HG03045 (cell line): ENCODE data around the gene PSPC1.

ENCODE experiments used
- ATAC-seq: cut with Tn5 transposase; IDR thresholded peaks from one replicate; pipeline ENCODE4 v1.9.1; 2021; ENCODE audit warnings: mild to moderate bottlenecking, moderate library complexity; ENCODE audit not compliant: unreplicated experiment

Gene PSPC1

GRCh38 chr13:19676168-19676567, 106.6 kb downstream of the PSPC1 start:
- no peak for ATAC-seq

GRCh38 chr13:19674898-19675297, 107.8 kb downstream of the PSPC1 start:
- ATAC-seq = no peak

- no peak for ATAC-seq
Measured at GRCh38 chr13:19673473-19674430, 109.0 kb downstream of the PSPC1 start.

- ATAC-seq = no peak
Measured at GRCh38 chr13:19672990-19673389, 109.8 kb downstream of the PSPC1 start.

- ATAC-seq = no peak
Measured at GRCh38 chr13:19670147-19670546, 112.6 kb downstream of the PSPC1 start.

DNA sequence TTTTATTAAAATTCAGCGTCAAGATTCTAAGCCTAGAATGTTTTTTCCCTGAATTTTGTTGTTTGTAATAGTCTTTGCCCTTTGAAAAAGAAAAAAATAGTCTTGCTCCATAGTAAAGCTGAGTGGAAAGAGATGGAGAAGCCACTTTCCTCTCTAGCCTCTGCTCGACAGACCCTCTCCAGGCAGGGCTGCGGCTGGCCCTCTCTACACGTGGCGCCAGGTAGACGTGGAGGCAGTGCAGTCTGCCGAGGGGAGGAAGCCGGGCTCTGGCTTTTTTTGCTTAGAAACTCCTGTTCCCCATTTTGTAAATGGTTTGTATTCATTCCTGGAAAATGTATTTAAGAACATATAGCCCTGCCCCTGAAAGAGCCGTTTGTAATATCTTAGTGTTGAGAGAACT, 114.0 kb downstream of the PSPC1 start:
- ATAC-seq = no peak

- no peak for ATAC-seq
Measured at GRCh38 chr13:19665427-19665859, 117.3 kb downstream of the PSPC1 start.

DNA sequence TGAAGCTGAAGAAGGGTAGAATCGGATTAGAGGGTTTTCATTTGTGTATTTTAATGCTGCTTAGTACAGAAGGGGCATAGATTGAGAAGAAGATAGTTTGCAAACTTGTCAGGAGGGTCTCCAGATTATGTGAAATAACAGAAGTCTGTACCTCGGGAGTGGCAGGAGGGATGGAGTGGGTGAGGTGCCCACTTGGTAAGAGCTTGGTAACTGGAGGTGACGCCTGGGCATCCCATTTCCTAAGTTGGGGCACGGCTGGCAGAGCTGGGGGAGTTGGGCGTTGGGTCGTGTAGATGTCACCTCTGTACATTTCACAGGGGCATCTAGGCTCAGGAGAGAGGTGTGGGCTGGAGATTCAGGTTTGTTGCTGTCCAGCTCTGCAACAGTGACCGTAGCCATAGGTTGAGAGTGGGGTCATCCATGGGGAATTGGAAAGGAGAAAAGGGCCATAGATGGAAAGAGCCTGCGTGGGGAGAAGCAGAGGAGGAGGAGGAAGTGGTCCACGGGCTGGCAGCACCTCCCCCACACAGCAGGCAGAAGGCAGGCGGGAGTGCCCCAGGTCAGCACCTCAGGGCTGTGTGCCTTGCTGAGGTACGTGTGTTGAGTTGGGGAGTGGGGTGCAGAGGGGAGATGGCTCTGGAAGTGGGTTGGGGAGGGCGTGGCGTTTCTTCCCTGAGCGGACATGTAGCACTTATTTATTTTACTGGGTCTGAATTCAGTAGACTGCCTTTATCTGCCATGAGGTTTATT, 118.1 kb downstream of the PSPC1 start:
- no peak for ATAC-seq

DNA sequence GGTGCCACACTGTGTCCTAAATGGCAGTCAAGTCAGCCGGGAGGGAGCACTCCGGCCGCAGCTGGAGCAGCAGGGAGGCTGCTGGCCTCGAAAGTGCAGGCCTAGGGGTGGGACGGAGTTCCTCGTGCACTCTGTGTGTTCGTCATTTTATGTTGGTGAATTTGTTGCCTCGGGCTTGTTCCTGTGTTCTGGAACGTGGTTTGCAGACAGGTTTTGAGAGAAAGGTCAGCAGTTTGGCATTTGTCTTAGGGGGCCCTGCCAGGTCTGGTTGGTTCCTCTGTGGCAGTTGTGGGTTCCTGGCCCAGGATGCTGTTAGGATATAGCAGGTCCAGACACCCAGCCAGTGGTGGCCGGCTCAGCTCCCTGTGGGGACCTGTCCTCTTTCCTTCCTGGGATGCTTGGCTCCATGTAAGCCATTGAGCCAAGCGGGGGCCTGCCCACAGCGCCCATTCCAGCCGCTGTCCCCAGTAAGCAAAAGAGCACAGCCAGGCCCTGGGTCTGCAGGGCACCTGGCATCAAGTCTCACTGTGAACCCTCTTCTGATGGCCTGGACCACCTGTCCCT, 119.2 kb downstream of the PSPC1 start:
- ATAC-seq = no peak

DNA sequence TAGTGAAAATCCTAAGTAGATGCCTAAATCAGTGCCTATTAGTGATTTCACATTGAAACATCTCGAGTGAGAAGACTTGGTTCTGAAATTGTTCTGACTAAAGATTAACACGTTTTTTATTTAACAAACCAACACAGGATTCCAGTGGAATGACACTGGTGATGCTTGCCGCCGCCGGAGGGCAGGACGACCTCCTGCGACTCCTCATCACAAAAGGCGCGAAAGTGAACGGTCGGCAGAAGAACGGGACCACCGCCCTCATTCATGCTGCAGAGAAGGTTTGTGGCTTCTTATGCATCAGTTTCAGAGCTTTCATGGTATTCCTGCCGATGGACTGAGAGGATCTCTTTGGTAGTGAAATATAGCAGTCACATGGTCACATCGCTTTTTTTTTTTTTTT, 121.2 kb downstream of the PSPC1 start:
- ATAC-seq = no peak

DNA sequence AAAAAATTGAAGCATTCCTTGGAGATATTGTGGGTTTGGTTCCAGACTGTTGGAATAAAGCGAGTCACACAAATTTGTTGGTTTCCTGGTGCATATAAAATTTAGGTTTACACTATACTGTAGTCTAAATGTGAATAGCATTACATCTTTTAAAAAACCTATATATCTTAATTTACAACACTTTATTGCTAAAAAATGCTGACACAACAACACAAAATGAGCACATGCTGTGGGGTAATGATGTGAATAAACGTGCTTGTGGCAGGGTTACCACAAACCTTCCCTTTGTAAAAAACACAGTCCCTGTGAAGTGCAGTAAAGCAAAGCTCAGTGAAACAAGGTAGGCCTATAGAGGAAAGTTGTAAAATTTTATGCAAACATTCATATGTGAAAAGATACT, 121.6 kb downstream of the PSPC1 start:
- ATAC-seq = no peak

- ATAC-seq = no peak
Measured at GRCh38 chr13:19658831-19659230, 123.9 kb downstream of the PSPC1 start.

- no peak for ATAC-seq
Measured at GRCh38 chr13:19657872-19658591, 124.7 kb downstream of the PSPC1 start.
